Right lobe of liver (tissue), 4 donors: ENCODE measurements around the gene TGOLN2.
"Not testable (repeated sequence)": the region's sequence is repeated elsewhere in the genome, so short reads cannot be mapped to it uniquely, and the experiment has no call there.

Experiments
- CTCF ChIP-seq, 4 donors: fragments of 200-600 bp in 3 of 4; fragments of 450-650 bp in 1 of 4; IDR thresholded peaks; one replicate each; pipeline versions ENCODE4 v1.5.1 to v1.8.0; 2016 to 2022; ENCODE audit warnings: antibody characterized with exemption in 4 of 4, mild to moderate bottlenecking in 2 of 4
- POLR2A ChIP-seq: fragments of 450-650 bp; IDR thresholded peaks from one replicate; pipeline ENCODE4 v1.6.1; 2017; ENCODE audit warnings: antibody characterized with exemption, mild to moderate bottlenecking
- donor health status: DM: no; HTN: no; CAD: no.
- donor health status: DM: no; HTN: no; CAD: no.
- donor health status: DM: no; HTN: yes; CAD: no.

- TF ChIP-seq POLR2A; CTCF (IDR thresholded peaks at IDR 0.05): not testable (repeated sequence)
Measured at GRCh38 chr2:85323988-85324367, 3.8 kb downstream of the TGOLN2 start.
